AG09309 (cell line): ENCODE results near the gene RAB3C.
"Not testable (repeated sequence)": the region's sequence is repeated elsewhere in the genome, so short reads cannot be mapped to it uniquely, and the experiment has no call there.

Experiments
- DNase-seq: peaks from one replicate; pipeline ENCODE4 v3.0.0-alpha.2; 2010; ENCODE audit warnings: low read depth
- H3K4me3 ChIP-seq: 2 replicates; pipeline ENCODE4 v1.5.1; 2011; ENCODE audit warnings: mild to moderate bottlenecking, low read depth, low read length, moderate library complexity; ENCODE audit not compliant: control insufficient read depth
- CTCF ChIP-seq: IDR thresholded peaks from 2 replicates; pipeline ENCODE4 v1.5.1; 2011; ENCODE audit warnings: mild to moderate bottlenecking, low read depth, low read length, inconsistent platforms; ENCODE audit not compliant: insufficient read depth, control insufficient read depth; ENCODE audit errors: missing control alignments

The RAB3C gene

GRCh38 chr5:58687595-58687994, 104.7 kb downstream of the RAB3C start:
- H3K4me3 ChIP-seq, result no peak overlapping the region
- no peak for TF ChIP-seq CTCF
- DNase-seq, result no peak

GRCh38 chr5:58699088-58699761, 116.3 kb downstream of the RAB3C start:
- DNase-seq, H3K4me3 ChIP-seq: not testable (repeated sequence)

GRCh38 chr5:58699762-58700118, 116.9 kb downstream of the RAB3C start:
- TF ChIP-seq CTCF, result no peak
- H3K4me3 ChIP-seq, result no peak overlapping the region
- DNase-seq, result no peak

GRCh38 chr5:58703925-58704555, 121.2 kb downstream of the RAB3C start:
- H3K4me3 ChIP-seq, result no peak overlapping the region
- TF ChIP-seq CTCF, result no peak
- DNase-seq, result no peak

GRCh38 chr5:58706736-58707135, 123.9 kb downstream of the RAB3C start:
- no peak overlapping the region for H3K4me3 ChIP-seq
- no peak for DNase-seq
- TF ChIP-seq CTCF, result no peak

- no peak for DNase-seq
- H3K4me3 ChIP-seq, result no peak overlapping the region
- no peak for TF ChIP-seq CTCF
Measured at GRCh38 chr5:58708456-58708855, 125.6 kb downstream of the RAB3C start.

- not testable (repeated sequence) for DNase-seq, H3K4me3 ChIP-seq
Measured at GRCh38 chr5:58710425-58710824, 127.5 kb downstream of the RAB3C start.

- no peak for TF ChIP-seq CTCF
- H3K4me3 ChIP-seq, result no peak overlapping the region
- no peak for DNase-seq
Measured at GRCh38 chr5:58710871-58711270, 128.0 kb downstream of the RAB3C start.
